Thyroid gland (tissue), 4 donors: Measurements from ENCODE around the gene TOP3A. TPM values are rescaled to one million over a fixed set of nuclear protein-coding genes. Genes with fewer than 3 reads are reported as not detected.

Experiments used
- DNase-seq, 2 donors: peaks; one replicate each; pipeline ENCODE4 v3.0.0-alpha.2; 2019
- H3K27ac ChIP-seq, 3 donors: fragments of 200-600 bp; sonication (generic); 1 replicate in 2 of 3; 2 replicates in 1 of 3; pipeline ENCODE4 v1.5.1; 2016 to 2019; ENCODE audit warnings: mild to moderate bottlenecking in 1 of 3, moderate library complexity in 1 of 3
- H3K27me3 ChIP-seq: fragments of 200-600 bp; sonication (generic); one replicate; pipeline ENCODE4 v1.5.1; 2019
- H3K36me3 ChIP-seq, 2 donors: fragments of 200-600 bp; sonication (generic); one replicate each; pipeline ENCODE4 v1.5.1; 2016 to 2019
- H3K4me1 ChIP-seq, 2 donors: fragments of 200-600 bp; sonication (generic); one replicate each; pipeline ENCODE4 v1.5.1; 2017 to 2019
- H3K4me3 ChIP-seq, 3 donors: fragments of 200-600 bp; sonication (generic); replicated peaks in 1 of 3; 1 replicate in 2 of 3; 2 replicates in 1 of 3; pipeline ENCODE4 v1.5.1; 2016; ENCODE audit warnings: mild to moderate bottlenecking in 1 of 3
- H3K9me3 ChIP-seq: fragments of 200-600 bp; sonication (generic); one replicate; pipeline ENCODE4 v1.5.1; 2017
- POLR2A ChIP-seq, 2 donors: fragments of 450-650 bp; IDR thresholded peaks; one replicate each; pipeline ENCODE4 v1.6.1; 2017; ENCODE audit warnings: antibody characterized with exemption in 2 of 2, mild to moderate bottlenecking in 2 of 2, moderate library complexity in 1 of 2
- WGBS, 2 donors: methylation state at CpG; one replicate each; pipeline ENCODE4 v1.1.5; 2017; 5-methylcytosine and 5-hydroxymethylcytosine counted together
- intact Hi-C: fragments of 100-400 bp; cut with DNase I; formaldehyde crosslinking; loops from one replicate; pipeline ENCODE4 v1.15.1; 2023
- total RNA-seq, 4 donors: library from RNA; depleted of rRNA; stranded (reverse); fragments of >200 nt; gene quantifications; one replicate each; pipeline ENCODE4 v1.2.3, GENCODE V29; 2016
- TF ChIP-seq, protein P1 (sequence below), 6 experiments: fragments of 200-600 bp in 3 of 6; fragments of 450-650 bp in 3 of 6; sonication (generic) in 3 of 6; IDR thresholded peaks; one replicate each; pipeline ENCODE4 v1.5.1; 2016 to 2019; ENCODE audit warnings: antibody characterized with exemption in 6 of 6, mild to moderate bottlenecking in 2 of 6, inconsistent platforms in 1 of 6, moderate library complexity in 1 of 6

TOP3A gene
- total RNA-seq, 4 donors from 2014 or later = 31.3 to 34.5 (median 32.5) TPM

DNA sequence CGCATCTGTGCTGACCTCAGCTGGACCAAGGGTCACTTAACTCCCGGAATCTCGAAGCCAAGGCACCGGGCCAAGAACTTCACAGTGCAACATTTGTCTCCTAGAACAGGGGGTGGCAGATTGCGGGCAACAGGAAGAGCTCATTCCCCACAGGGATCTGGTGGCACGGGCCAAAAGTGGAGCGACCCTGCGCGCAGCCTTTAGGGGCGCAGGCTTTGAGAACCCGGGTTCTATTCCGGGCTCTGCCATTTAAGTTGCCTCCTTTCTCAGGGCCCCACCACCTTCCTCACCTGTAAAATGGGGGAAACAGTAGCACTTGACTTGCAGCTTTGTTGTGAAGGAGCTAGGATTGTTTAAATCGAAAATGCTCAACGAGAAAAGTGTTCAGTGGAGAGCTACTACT, 47.9 kb upstream of the TOP3A start:
- peak overlapping the region; percentile 9 to 75 (median 66) for H3K4me3 ChIP-seq
- intact Hi-C loops = no loop called here
- H3K4me1 ChIP-seq = peaks cover 7 to 16% of the 10 kb centered on the region in 2 donors
- H3K9me3 ChIP-seq = no peaks in the 10 kb centered on the region
- H3K36me3 ChIP-seq = no peaks in the 10 kb centered on the region
- WGBS, 2 donors = 0% methylated on average over 7 of the region's 14 CpGs
- TF ChIP-seq POLR2A (IDR thresholded peaks at IDR 0.05) = peak in 1 of 2 donors; percentile 24
- TF ChIP-seq, protein P1, sequence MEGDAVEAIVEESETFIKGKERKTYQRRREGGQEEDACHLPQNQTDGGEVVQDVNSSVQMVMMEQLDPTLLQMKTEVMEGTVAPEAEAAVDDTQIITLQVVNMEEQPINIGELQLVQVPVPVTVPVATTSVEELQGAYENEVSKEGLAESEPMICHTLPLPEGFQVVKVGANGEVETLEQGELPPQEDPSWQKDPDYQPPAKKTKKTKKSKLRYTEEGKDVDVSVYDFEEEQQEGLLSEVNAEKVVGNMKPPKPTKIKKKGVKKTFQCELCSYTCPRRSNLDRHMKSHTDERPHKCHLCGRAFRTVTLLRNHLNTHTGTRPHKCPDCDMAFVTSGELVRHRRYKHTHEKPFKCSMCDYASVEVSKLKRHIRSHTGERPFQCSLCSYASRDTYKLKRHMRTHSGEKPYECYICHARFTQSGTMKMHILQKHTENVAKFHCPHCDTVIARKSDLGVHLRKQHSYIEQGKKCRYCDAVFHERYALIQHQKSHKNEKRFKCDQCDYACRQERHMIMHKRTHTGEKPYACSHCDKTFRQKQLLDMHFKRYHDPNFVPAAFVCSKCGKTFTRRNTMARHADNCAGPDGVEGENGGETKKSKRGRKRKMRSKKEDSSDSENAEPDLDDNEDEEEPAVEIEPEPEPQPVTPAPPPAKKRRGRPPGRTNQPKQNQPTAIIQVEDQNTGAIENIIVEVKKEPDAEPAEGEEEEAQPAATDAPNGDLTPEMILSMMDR (IDR thresholded peaks at IDR 0.05) = no peak
- DNase-seq = peak; percentile 97 to 98
- no peaks in the 10 kb centered on the region for H3K27me3 ChIP-seq
- peak overlapping the region; percentile 66 to 93 (median 85) for H3K27ac ChIP-seq

DNA sequence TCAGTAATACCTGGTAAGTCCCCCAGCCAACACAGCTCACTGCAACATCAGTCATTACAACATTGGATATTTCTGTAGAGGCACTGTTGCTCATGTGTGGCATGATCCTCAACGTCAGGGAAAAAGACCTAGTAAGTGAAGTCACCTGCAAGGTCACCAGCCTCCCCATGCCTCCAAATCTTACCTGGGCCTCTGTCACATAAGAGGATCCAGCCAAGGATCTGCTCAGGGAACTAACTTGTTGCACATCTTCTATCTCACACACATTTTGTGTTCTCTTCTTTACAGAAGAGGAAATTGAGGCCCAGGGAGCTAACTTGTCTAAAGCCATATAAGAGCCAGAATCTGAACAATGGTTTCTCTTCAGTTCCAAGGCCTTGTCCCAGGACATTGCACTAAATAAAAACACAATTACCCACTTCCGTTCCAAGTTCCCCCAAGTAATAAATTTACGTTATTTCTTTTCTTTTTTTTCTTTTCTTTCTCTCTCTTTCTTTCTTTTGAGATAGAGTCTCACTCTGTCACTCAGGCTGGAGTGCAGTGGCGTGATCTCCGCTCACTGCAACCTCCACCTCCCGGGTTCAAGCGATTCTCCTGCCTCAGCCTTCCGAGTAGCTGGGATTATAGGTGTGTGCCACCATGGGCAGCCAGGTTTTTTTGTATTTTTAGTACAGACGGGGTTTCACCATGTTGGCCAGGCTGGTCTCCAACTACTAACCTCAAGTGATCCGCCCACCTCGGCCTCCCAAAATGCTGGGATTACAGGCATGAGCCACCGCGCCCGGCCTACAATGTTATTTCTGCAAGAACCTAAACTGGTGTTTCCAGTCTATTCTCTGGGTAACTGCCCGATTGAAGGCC, 47.3 kb upstream of the TOP3A start:
- H3K27me3 ChIP-seq = no peaks in the 10 kb centered on the region
- no peak for DNase-seq
- intact Hi-C loops = no loop called here
- TF ChIP-seq, protein P1 (IDR thresholded peaks at IDR 0.05) = no peak
- no peak for TF ChIP-seq POLR2A (IDR thresholded peaks at IDR 0.05)
- 33 to 50% methylated on average over 15 of the region's 15 CpGs for WGBS, 2 donors
- peak overlapping the region; percentile 66 to 93 (median 85) for H3K27ac ChIP-seq
- H3K4me1 ChIP-seq = peaks cover 12 to 21% of the 10 kb centered on the region in 2 donors
- H3K4me3 ChIP-seq = peak overlapping the region in 1 of 3 donors; percentile 75
- no peaks in the 10 kb centered on the region for H3K36me3 ChIP-seq
- no peaks in the 10 kb centered on the region for H3K9me3 ChIP-seq

DNA sequence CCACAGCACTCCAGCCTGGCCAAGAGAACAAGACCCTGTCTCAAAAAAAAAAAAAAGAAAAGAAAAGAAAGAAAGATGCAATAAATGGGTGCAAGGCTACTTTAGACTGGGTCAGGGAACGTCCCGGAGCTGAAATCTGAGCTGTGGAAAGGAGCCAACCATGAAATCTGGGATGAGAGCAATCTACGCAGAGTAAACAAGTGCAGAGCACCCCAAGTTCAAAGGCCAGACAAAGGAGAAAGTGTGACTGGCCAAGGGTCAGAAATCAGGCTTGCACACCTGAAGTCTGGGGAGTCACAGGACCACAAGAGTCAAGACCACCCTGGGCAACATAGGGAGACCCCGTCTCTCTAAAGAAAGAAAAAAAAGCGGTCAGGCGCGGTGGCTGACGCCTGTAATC, 45.7 kb upstream of the TOP3A start:
- TF ChIP-seq POLR2A (IDR thresholded peaks at IDR 0.05) = no peak
- TF ChIP-seq, protein P1 (IDR thresholded peaks at IDR 0.05) = no peak
- intact Hi-C loops = no loop called here
- H3K9me3 ChIP-seq = no peaks in the 10 kb centered on the region
- no peaks in the 10 kb centered on the region for H3K27me3 ChIP-seq
- DNase-seq = no peak
- WGBS, 2 donors = 89 to 91% methylated on average over 8 of the region's 8 CpGs
- no peaks in the 10 kb centered on the region for H3K36me3 ChIP-seq
- no peak overlapping the region for H3K27ac ChIP-seq
- no peak overlapping the region for H3K4me3 ChIP-seq
- peaks cover 12 to 27% of the 10 kb centered on the region in 2 donors for H3K4me1 ChIP-seq

DNA sequence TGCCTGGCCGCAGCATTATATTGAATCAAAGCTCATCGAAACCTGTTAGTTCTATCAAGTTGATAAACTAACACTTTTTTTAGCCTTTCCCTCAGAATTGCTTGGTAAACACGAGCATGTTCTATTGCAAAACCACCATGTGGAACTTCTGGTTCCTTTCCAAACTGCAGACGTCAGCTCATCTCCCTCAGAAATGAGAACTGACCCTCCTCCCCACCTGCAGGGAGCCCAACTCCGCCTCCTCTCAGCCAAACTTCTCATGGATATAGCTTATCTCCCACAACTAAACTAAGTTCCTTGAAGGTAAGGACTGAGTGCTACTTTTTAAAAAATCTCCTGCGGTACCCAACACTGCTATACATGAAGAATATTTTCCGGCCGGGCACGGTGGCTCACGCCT, 41.8 kb upstream of the TOP3A start:
- TF ChIP-seq POLR2A (IDR thresholded peaks at IDR 0.05) = no peak
- TF ChIP-seq, protein P1 (IDR thresholded peaks at IDR 0.05) = no peak
- Histone ChIP-seq H3K4me1 (peaks cover 5 to 14% of the 10 kb centered on the region in 2 donors), H3K36me3 (peaks cover 14 to 21% of the 10 kb centered on the region in 2 donors), H3K9me3 (no peaks in the 10 kb centered on the region), H3K4me3 (no peak overlapping the region), H3K27me3 (no peaks in the 10 kb centered on the region), H3K27ac (peak overlapping the region in 2 of 3 donors; percentile 0 to 50)
- intact Hi-C loops = no loop called here
- 90 to 91% methylated on average over 10 of the region's 10 CpGs for WGBS, 2 donors
- peak in 1 of 2 donors; percentile 10 for DNase-seq

DNA sequence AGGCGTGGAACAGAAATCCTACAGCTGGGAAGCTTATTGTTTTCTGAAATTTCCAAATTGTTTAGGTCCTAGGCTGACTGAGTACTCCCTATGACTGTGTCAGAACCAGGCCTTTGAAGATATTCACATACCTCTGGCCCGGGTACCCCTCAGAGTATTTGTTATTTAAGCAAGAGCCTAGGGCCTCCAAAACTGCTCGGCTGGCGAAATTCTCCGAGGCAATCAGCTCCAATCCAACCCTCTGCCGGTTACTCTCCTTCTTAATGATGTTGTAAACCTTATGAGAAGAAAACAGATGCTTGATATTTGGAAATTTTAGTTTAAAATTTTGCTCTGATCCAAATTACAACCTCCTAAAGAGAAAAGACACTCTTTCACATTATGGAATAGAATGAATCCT, 38.7 kb upstream of the TOP3A start:
- Histone ChIP-seq H3K36me3 (peaks cover 20 to 39% of the 10 kb centered on the region in 2 donors), H3K27ac (no peak overlapping the region), H3K9me3 (no peaks in the 10 kb centered on the region), H3K27me3 (no peaks in the 10 kb centered on the region), H3K4me3 (no peak overlapping the region), H3K4me1 (peaks cover 5 to 12% of the 10 kb centered on the region in 2 donors)
- TF ChIP-seq, protein P1 (IDR thresholded peaks at IDR 0.05) = no peak
- TF ChIP-seq POLR2A (IDR thresholded peaks at IDR 0.05) = no peak
- WGBS, 2 donors = 95 to 96% methylated on average over 6 of the region's 6 CpGs
- no peak for DNase-seq
- intact Hi-C loops = no loop called here
